GM12872 (cell line): ENCODE data around the gene WWOX.

Source experiments
- TF ChIP-seq, protein P1 (sequence below): IDR thresholded peaks from 3 replicates; pipeline ENCODE4 v1.5.1; 2011; ENCODE audit warnings: low read depth, mild to moderate bottlenecking, low read length, moderate library complexity; ENCODE audit not compliant: insufficient read depth

WWOX gene

DNA sequence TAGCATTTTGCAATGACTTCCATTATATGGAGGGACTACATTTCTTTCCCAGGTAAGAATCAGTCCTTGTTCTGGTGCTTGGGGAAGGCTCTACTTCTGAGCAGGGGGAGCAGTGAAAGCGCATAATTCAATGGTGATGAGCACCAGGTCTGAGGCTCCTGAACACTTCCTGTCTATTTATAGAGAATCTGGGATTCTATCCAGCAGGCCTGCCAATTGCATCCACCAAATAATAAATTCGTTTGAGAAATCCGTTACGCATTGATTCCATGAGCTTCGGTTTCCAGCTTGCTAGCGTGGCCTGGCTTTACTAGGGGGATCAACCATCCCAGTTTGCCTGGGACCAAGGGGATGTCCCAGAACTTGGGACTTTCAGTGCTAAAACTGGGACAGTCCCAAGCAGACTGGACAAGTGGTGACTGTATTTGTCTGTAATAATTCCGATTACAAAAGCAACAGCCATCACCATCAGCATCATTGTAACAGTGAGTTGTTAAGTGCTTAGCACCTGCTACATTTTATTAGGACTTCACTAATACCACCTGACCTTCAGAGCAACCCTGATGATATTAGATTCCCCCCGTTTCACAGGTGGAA lies 1151.1 kb downstream of the WWOX start:
- TF ChIP-seq, protein P1, sequence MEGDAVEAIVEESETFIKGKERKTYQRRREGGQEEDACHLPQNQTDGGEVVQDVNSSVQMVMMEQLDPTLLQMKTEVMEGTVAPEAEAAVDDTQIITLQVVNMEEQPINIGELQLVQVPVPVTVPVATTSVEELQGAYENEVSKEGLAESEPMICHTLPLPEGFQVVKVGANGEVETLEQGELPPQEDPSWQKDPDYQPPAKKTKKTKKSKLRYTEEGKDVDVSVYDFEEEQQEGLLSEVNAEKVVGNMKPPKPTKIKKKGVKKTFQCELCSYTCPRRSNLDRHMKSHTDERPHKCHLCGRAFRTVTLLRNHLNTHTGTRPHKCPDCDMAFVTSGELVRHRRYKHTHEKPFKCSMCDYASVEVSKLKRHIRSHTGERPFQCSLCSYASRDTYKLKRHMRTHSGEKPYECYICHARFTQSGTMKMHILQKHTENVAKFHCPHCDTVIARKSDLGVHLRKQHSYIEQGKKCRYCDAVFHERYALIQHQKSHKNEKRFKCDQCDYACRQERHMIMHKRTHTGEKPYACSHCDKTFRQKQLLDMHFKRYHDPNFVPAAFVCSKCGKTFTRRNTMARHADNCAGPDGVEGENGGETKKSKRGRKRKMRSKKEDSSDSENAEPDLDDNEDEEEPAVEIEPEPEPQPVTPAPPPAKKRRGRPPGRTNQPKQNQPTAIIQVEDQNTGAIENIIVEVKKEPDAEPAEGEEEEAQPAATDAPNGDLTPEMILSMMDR: no peak

DNA sequence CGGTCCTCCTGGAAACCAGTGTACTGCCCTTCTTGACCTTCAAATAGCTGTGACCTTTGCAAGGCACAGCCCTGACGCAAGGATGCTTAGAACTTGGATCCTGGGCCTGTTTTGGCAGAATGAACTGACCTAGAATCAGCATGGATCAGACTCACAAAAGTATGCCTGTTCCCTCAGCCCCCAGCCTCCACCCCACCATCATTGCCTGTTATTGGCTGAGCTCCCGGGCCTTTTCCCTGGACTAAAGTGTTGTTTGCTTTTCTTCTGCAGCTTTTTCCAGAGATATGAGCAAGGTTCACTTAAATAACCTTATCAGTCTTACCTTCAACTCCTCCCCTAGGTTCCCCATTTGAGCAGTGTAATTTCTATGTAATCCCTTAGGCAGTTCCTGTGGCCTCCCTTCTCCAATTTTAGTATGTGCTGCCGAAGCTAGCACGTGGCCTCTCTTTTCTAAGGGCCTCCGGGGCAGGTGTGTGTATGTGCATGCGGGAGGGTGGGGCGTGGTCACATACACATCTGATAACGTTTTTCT lies 1153.7 kb downstream of the WWOX start:
- TF ChIP-seq, protein P1: no peak

GRCh38 chr16:79257953-79258490 lies 1158.6 kb downstream of the WWOX start:
- TF ChIP-seq, protein P1: no peak

DNA sequence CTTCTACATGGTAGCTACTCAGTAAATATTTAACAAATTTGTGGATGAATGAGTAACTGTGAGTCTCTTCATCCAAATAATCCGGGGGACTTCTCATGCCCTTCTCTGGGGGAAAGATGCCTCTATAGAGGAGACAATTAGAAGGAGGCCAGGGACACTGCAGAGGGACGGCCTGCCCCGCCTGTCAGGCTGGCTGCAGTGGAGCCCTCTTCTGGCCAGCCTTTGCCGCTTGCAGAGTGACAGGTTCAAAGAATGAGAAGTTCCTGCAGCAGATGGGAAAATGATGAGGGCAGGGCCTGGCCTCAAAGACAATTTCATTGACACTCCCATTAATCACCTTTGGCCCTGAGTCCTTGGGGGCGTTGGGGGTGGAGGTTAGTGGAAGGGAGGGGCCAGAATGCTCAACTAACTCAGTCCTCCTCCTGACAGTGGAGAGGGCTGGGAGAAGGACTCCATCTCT lies 1162.1 kb downstream of the WWOX start:
- TF ChIP-seq, protein P1: peak; percentile 38; the same call in 1 of the 3 replicates

DNA sequence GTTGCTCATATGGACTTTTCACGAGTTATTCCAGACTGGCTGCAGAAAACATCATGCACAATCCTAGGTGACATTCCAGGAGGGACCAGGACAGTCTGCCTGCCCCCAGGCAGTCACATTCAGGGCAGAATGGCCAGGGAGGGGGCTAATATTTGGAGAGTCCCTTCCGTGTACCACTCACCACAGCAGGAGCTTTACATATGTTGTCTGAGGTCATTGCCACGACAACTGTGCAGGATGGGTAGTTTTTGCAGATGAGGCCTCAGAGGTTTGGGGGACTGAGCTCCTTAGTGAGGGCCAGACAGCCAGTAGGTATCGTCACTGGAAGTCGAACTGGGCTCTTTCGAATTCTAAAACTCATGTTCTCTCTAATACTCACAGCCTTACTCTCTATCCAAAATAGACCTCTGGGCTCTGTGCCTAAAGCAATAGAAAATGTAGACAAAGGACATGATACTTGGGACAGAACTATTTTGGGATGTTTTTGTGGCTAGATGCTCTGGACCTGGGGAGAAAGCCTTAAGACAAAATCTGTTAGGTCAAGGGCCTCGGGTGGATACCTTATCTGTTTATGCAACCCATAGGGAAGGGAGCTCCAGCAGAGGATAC lies 1162.6 kb downstream of the WWOX start:
- TF ChIP-seq, protein P1: no peak
